HG02588 (cell line): ENCODE measurements around the gene UPP1.

Experiments
- ATAC-seq: cut with Tn5 transposase; IDR thresholded peaks from one replicate; pipeline ENCODE4 v1.9.1; 2021; ENCODE audit warnings: mild to moderate bottlenecking, moderate library complexity; ENCODE audit not compliant: unreplicated experiment

UPP1 gene

DNA sequence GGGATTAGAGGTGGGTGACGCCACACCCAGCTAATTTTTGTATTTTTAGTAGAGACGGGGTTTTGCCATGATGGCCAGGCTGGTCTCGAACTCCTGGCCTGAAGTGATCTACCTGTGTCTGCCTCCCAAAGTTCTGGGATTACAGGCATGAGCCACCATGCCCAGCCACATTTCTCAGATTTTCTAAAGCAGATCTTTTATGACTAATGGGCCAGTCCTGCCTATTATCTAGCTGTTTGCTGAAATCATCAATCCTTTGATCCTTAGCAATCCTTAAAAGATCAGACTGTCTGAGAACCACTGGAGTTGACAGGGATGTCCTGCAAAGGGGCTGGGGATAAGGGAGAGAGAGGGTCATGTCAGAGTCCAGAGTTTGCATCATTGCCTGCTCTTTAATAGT lies 61.0 kb downstream of the UPP1 start:
- no peak for ATAC-seq

DNA sequence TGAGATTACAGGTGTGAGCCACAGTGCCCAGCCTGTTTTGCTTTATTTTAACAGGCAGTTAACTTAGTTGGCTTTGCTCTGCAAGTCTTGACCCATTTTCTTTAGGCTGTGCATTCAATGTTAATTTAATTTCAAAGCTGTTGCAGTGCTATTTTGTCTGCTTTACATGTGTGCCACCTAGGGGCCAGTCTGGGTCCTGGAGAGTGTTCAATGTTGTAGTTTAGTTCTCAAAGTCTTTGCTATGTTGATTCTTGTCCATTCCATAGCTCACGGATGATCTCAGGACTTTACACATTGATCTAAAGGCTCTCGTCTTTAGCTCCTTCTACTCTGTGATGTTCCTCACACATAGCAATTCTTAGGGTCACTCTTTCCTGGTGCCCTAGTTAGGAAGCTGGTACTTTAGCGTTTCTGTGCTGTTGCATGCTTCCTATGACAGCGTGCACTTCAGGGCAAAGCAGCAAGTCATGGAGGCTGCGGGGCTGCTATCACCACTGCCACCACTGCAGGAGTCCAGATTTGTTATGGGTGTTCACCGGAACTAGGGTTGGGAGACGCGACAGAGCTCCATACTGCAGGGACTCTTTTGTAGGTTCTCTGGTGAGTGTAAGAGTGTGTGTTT lies 65.8 kb downstream of the UPP1 start:
- no peak for ATAC-seq
